WTC11 (cell line): Measurements from ENCODE around the gene EFHD2.

Source experiments
- ATF2 ChIP-seq: sonication (generic); formaldehyde crosslinking; IDR thresholded peaks from 2 replicates; pipeline ENCODE4 v1.8.1; 2022; ENCODE audit warnings: low read depth, missing genetic modification reagents, borderline replicate concordance
- ATF6 ChIP-seq: sonication (generic); formaldehyde crosslinking; IDR thresholded peaks from 2 replicates; pipeline ENCODE4 v1.8.1; 2023; ENCODE audit warnings: mild to moderate bottlenecking, missing genetic modification reagents
- CBFB ChIP-seq: sonication (generic); formaldehyde crosslinking; IDR thresholded peaks from 2 replicates; pipeline ENCODE4 v1.8.1; 2022; ENCODE audit warnings: mild to moderate bottlenecking, low read depth, missing genetic modification reagents
- CREB1 ChIP-seq: sonication (generic); formaldehyde crosslinking; IDR thresholded peaks from 2 replicates; pipeline ENCODE4 v1.8.0; 2023; ENCODE audit warnings: mild to moderate bottlenecking, missing genetic modification reagents
- CREM ChIP-seq: sonication (generic); formaldehyde crosslinking; IDR thresholded peaks from 2 replicates; pipeline ENCODE4 v1.8.1; 2022; ENCODE audit warnings: mild to moderate bottlenecking, missing genetic modification reagents, moderate library complexity
- CTCF ChIP-seq: fragments of 200-600 bp; IDR thresholded peaks from 2 replicates; pipeline ENCODE4 v1.8.0; 2022; ENCODE audit warnings: antibody characterized with exemption
- ETV6 ChIP-seq: sonication (generic); formaldehyde crosslinking; IDR thresholded peaks from 2 replicates; pipeline ENCODE4 v1.8.1; 2022; ENCODE audit warnings: mild to moderate bottlenecking, missing genetic modification reagents
- NFYB ChIP-seq: sonication (generic); formaldehyde crosslinking; conservative IDR thresholded peaks from 2 replicates; pipeline ENCODE4 v1.8.0; 2022; ENCODE audit warnings: low read depth, missing genetic modification reagents
- PREB ChIP-seq: sonication (generic); formaldehyde crosslinking; IDR thresholded peaks from 2 replicates; pipeline ENCODE4 v1.8.1; 2022; ENCODE audit warnings: mild to moderate bottlenecking, missing genetic modification reagents, moderate library complexity, borderline replicate concordance
- SP1 ChIP-seq: sonication (generic); formaldehyde crosslinking; conservative IDR thresholded peaks from 2 replicates; pipeline ENCODE4 v1.8.1; 2022; ENCODE audit warnings: missing genetic modification reagents
- ZNF263 ChIP-seq: sonication (generic); formaldehyde crosslinking; IDR thresholded peaks from 2 replicates; pipeline ENCODE4 v1.8.1; 2022; ENCODE audit warnings: low read depth, mild to moderate bottlenecking, moderate library complexity, missing genetic modification reagents

GRCh38 chr1:15459771-15460707 lies 50.4 kb downstream of the EFHD2 start:
- TF ChIP-seq PREB (CRISPR knock-in tag) (no peak), CREM (no peak), CTCF (no peak), ETV6 (CRISPR knock-in tag) (no peak), ATF2 (no peak), CBFB (CRISPR knock-in tag) (no peak), ATF6 (CRISPR knock-in tag) (no peak), CREB1 (no peak), SP1 (CRISPR knock-in tag) (no peak), ZNF263 (CRISPR knock-in tag) (no peak), NFYB (no peak)
